Measurements from ENCODE around the gene INPP4A.

The INPP4A gene

GRCh38 chr2:98514879-98515249, 70.2 kb downstream of the INPP4A start:
- no peak for DNase-seq (ENCODE audit: low read depth)

GRCh38 chr2:98515250-98515991, 70.8 kb downstream of the INPP4A start:
- no peak for DNase-seq (ENCODE audit: low read depth)

- no peak for DNase-seq (ENCODE audit: low read depth)
Measured at GRCh38 chr2:98516571-98516970, 71.9 kb downstream of the INPP4A start.

- no peak for DNase-seq (ENCODE audit: low read depth)
Measured at GRCh38 chr2:98517636-98518035, 73.0 kb downstream of the INPP4A start.

- no peak for DNase-seq (ENCODE audit: low read depth)
Measured at GRCh38 chr2:98518101-98518500, 73.4 kb downstream of the INPP4A start.

GRCh38 chr2:98519156-98519555, 74.5 kb downstream of the INPP4A start:
- no peak for DNase-seq (ENCODE audit: low read depth)

GRCh38 chr2:98519851-98520250, 75.2 kb downstream of the INPP4A start:
- DNase-seq (ENCODE audit: low read depth), result no peak

- DNase-seq (ENCODE audit: low read depth), result no peak
Measured at GRCh38 chr2:98520806-98521205, 76.1 kb downstream of the INPP4A start.

- DNase-seq (ENCODE audit: low read depth), result no peak
Measured at GRCh38 chr2:98521266-98521665, 76.6 kb downstream of the INPP4A start.

- DNase-seq (ENCODE audit: low read depth), result no peak
Measured at GRCh38 chr2:98522854-98523253, 78.2 kb downstream of the INPP4A start.

- DNase-seq (ENCODE audit: low read depth), result no peak
Measured at GRCh38 chr2:98524168-98524567, 79.5 kb downstream of the INPP4A start.

- no peak for DNase-seq (ENCODE audit: low read depth)
Measured at GRCh38 chr2:98528349-98528748, 83.7 kb downstream of the INPP4A start.

GRCh38 chr2:98530114-98530513, 85.5 kb downstream of the INPP4A start:
- DNase-seq (ENCODE audit: low read depth), result no peak

GRCh38 chr2:98532756-98533155, 88.1 kb downstream of the INPP4A start:
- no peak for DNase-seq (ENCODE audit: low read depth)

- DNase-seq (ENCODE audit: low read depth), result no peak
Measured at GRCh38 chr2:98533547-98533946, 88.9 kb downstream of the INPP4A start.

- DNase-seq (ENCODE audit: low read depth), result no peak
Measured at GRCh38 chr2:98534761-98535160, 90.1 kb downstream of the INPP4A start.

- DNase-seq (ENCODE audit: low read depth), result no peak
Measured at GRCh38 chr2:98535971-98536677, 91.5 kb downstream of the INPP4A start.

- no peak for DNase-seq (ENCODE audit: low read depth)
Measured at GRCh38 chr2:98537390-98538126, 92.9 kb downstream of the INPP4A start.

GRCh38 chr2:98538280-98539041, 93.8 kb downstream of the INPP4A start:
- DNase-seq (ENCODE audit: low read depth), result no peak

- DNase-seq (ENCODE audit: low read depth), result no peak
Measured at GRCh38 chr2:98539056-98539735, 94.5 kb downstream of the INPP4A start.

- no peak for DNase-seq (ENCODE audit: low read depth)
Measured at GRCh38 chr2:98540536-98540935, 95.9 kb downstream of the INPP4A start.

GRCh38 chr2:98541489-98541888, 96.8 kb downstream of the INPP4A start:
- no peak for DNase-seq (ENCODE audit: low read depth)
